ENCODE measurements around the gene DIP2A. TPM values are rescaled to one million over a fixed set of nuclear protein-coding genes. Genes with fewer than 3 reads are reported as not detected.

The DIP2A gene
- total RNA-seq, 1 donor from 2014 or later, result 20.9 TPM

GRCh38 chr21:46585191-46585953, 126.7 kb downstream of the DIP2A start:
- no peak overlapping the region for H3K4me3 ChIP-seq (ENCODE audit: low read depth, low read length)
- no peak for TF ChIP-seq CTCF (conservative IDR thresholded peaks at IDR 0.05; ENCODE audit: low read depth, low read length)

GRCh38 chr21:46594276-46594675, 135.6 kb downstream of the DIP2A start:
- no peak for TF ChIP-seq CTCF (conservative IDR thresholded peaks at IDR 0.05; ENCODE audit: low read depth, low read length)
- H3K4me3 ChIP-seq (ENCODE audit: low read depth, low read length), result no peak overlapping the region
- no peak for DNase-seq (ENCODE audit: low read depth)

More at GRCh38 chr21:46585191-46585953, 126.7 kb downstream of the DIP2A start:
- no peak for DNase-seq (ENCODE audit: low read depth)

- no peak for DNase-seq (ENCODE audit: low read depth)
- H3K4me3 ChIP-seq (ENCODE audit: low read depth, low read length), result no peak overlapping the region
- TF ChIP-seq CTCF (conservative IDR thresholded peaks at IDR 0.05; ENCODE audit: low read depth, low read length), result no peak
Measured at GRCh38 chr21:46596201-46596600, 137.5 kb downstream of the DIP2A start.

GRCh38 chr21:46597031-46597430, 138.3 kb downstream of the DIP2A start:
- H3K4me3 ChIP-seq (ENCODE audit: low read depth, low read length), result no peak overlapping the region
- no peak for TF ChIP-seq CTCF (conservative IDR thresholded peaks at IDR 0.05; ENCODE audit: low read depth, low read length)

GRCh38 chr21:46597896-46598343, 139.2 kb downstream of the DIP2A start:
- no peak overlapping the region for H3K4me3 ChIP-seq (ENCODE audit: low read depth, low read length)
- TF ChIP-seq CTCF (conservative IDR thresholded peaks at IDR 0.05; ENCODE audit: low read depth, low read length), result no peak
- no peak for DNase-seq (ENCODE audit: low read depth)

More at GRCh38 chr21:46597031-46597430, 138.3 kb downstream of the DIP2A start:
- DNase-seq (ENCODE audit: low read depth), result no peak

- peak; percentile 56 for DNase-seq (ENCODE audit: low read depth)
- TF ChIP-seq CTCF (conservative IDR thresholded peaks at IDR 0.05; ENCODE audit: low read depth, low read length), result no peak
- no peak overlapping the region for H3K4me3 ChIP-seq (ENCODE audit: low read depth, low read length)
Measured at GRCh38 chr21:46598581-46599572, 140.2 kb downstream of the DIP2A start.
